ENCODE data around the gene TP63.

The TP63 gene

DNA sequence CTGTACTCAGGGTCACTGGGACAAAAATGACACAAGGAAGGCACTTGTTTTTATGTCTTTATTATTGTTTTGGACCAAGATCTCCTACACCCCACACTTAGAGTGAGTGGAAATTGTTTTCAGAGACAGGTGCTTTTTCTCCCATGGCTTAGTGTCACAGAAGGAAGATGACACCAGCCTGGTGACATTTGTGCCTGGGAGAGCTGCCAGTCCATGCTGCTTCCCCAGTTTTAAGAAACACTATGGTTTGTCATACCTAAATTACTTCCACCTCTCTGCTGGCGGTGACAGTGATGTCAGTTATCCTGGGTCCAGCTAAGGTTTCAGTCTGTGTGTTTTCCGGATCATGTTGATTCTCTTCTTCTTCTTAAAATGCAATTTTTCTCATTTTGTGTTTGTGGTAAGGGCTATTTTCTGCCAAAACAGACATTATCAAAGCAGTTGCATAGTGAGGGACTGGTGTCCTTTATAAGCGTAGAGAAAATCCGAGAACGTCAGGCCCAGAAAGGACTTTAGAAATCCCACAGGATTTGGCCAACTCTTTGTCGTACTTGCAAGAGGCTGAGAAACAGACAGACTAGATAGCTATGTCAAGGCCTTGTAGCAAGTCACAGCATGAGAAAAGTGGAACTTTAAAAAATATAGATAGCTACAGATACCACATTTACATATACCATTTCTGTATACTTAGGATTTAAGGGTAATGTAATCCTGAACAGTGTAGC lies 149.5 kb downstream of the TP63 start:
- no peak for DNase-seq (ENCODE audit: low spot score)

DNA sequence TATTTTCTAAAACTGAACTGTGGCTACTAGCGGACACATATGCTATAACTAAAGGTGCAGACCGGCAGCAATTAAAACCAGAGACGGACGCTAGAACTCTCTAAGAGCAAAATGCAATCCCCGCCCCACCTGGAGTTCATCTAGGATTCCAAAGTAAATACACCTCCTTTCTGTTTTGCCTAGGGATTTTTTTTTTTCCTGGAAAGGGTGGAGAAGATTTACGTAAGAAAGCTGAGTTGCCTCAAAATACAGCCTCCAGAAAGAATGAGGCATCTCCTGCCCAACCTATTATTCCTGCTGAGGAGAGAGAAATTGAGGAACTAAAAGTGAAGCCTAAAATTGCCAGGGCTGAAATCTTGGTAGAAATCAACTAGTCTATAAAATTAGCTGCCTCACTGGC lies 150.2 kb downstream of the TP63 start:
- no peak for DNase-seq (ENCODE audit: low spot score)

DNA sequence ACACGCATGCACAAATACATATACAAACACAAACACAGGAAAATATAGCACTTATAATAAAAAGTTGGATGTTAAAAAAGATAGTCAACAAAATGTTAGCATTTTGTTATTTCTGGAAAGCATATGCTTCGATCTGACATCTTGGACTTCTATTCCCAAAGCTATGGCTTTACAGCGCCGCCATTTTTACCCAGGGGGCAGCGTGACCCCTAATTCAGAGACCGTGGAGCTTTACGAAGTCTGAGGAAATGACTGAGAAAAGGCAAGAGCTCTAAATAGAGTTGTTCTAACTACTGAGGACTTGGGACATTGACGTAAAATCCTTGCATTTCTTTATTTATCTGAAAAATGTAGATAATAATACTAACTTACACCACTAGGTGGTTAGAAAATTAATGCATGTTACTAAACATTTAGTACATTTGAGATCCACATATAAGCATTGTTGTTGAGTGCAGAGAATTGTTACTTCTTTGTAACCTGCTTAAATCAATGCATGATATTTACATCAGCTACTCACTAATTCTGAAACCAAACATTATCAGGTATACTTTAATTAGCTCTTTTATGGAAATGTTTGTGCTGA lies 155.4 kb downstream of the TP63 start:
- DNase-seq (ENCODE audit: low spot score), result no peak

DNA sequence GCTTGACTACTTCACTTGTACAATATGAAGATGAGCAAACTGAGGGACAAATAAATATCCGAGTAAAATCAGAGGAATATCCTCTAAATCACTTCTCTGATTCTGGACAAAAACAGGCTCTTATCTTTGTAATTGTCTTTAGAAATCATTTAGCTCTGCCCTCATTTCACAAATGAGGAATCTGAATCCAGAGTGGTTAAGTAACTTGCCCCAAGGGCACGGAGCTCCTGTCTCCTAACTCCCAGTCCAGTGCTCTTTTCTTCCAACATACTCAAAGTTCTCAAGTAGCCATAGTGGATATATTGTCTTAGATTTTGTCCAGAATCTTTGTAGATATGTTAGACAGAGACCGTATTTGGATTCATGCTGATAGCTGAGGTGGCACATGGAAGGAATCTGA lies 156.0 kb downstream of the TP63 start:
- no peak for DNase-seq (ENCODE audit: low spot score)

DNA sequence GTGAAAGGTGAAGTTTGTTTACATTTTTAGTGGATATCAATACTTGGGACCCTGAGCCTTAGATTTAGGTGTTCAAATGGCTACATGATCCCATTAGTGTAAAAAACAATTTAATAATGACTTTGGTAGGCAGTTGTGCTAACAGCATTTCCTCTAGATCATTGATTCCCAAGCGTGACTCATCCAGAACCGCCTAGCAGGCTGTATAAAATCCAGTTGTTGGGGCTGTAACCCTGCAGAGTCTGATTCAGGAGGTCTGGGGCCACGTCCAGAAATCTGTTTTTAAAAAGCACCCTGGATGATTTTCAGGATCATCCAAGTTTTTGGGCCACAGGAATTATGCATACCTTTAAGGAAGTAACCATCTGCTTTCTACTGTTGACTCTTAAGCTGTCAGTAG lies 156.4 kb downstream of the TP63 start:
- peak; percentile 27 for DNase-seq (ENCODE audit: low spot score)

DNA sequence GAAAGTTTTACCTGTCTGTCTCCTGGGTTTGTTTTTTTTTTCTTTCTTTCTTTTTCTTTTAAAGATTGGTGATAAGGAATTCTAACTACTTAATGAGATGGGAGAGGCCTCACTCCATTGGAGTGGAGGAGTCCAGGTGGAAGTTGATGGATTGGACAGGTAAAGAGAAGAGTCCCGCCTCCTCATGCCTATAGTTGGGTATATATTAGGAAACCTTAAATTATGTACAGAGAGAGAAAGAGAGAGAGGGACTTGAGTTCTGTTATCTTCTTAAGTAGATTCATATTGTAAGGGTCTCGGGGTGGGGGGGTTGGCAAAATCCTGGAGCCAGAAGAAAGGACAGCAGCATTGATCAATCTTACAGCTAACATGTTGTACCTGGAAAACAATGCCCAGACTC lies 158.2 kb downstream of the TP63 start:
- DNase-seq (ENCODE audit: low spot score), result no peak

DNA sequence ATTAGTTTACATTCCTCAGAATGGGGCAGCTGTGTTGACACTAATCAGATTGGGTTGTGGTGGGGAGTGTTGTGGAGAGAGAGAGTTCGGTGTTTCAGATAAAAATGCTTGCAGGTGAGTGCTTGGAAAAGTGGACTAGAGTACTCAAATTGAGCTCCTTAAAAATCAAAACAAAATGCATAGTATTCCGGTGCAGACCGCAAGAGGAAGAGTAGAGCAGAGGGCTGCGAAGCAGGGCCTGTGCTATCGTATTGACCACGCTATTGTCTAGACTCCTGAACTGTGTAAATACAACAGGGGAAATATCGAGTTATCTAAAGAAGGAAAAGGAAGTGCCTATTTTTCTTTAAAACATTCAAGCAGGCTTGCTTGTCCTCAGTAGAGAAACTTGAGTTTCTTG lies 159.5 kb downstream of the TP63 start:
- DNase-seq (ENCODE audit: low spot score), result no peak

DNA sequence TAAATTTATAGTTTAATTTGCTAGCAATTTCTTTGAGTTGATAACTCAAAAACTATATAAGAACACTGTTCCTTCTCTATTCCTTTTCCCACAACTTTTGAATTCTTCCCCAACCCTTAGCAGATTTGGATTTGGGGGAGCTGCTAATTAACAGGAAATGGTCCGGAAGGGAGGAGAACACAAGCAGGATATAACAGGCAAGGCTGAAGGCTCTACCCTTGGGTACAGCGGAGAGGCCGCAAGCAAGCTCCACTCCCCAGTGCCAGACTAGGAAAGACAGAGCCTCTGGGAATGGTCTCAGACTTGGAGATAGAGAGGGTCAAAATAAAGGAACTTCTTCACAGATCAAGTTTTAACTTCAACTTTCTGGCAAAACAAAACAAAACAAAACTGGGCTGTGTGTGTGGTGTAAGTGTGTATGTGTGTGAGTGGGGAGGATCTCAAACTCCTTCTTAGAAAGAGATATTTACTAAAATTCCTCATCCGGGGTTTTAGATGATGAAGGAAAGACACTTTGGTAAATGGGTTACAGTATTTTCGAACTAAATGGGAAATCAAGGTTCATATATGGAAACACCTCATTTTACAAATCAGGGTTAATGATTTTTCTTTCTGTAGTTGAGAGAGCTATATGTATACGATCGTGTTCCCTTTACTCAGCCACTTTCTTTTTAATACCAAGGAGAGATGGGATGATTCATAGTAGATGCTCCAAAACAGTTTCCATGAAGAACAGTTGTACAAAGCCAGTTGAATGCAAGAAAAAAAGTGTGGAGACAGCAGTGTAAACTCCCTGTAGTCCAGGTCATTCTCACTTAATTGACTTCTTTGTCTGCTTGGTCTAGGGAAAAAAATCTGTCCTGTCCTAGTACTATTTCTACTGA lies 161.1 kb downstream of the TP63 start:
- no peak for DNase-seq (ENCODE audit: low spot score)

DNA sequence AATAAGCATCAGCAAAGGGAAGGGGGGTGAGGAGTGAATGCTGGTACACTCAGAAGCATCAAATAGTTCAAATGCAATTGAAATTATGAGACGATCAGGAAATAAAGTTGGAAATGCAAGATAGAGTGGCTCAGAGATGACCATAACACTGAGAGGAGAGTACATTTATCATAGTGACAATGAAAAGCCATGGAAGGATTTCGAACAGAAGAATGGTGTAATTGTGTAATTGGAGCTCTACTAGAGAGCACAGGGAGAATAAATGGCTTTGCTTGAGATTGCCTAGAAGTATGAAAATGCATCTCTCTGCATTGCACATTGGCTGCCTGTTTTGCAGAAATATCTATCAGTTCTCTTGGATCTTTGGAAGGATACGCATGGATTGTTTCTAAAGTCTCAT lies 163.3 kb downstream of the TP63 start:
- DNase-seq (ENCODE audit: low spot score), result no peak

DNA sequence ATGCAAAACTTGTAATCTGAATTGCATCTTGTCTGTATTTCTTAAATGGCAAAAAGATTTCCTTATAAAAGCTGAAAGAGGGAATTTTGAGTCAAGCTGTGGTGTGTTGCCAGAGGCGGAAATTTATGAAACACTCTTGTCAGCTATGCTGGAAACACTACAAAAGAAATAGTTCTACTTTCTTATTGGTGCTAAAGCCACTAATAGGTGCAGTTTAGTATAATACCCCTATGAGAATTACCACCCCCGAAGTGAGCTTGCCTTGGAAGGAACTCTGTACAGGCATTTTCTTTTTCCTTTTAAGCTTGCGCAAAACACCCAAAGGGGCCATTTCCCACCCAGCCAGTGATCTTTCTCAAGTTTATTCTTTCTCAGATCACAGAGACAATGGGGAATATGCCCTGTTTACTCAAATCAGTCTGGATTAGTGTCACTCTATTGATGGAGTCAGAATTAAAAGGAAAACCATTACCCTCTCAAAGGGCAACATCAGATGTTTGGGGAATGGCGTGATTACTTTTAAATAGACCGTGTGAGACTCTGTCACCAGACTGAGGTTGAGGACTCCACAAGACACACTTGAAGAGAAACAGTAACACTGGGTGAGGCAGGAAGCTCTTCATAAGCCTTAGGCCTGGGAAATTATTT lies 166.0 kb downstream of the TP63 start:
- DNase-seq (ENCODE audit: low spot score), result no peak

DNA sequence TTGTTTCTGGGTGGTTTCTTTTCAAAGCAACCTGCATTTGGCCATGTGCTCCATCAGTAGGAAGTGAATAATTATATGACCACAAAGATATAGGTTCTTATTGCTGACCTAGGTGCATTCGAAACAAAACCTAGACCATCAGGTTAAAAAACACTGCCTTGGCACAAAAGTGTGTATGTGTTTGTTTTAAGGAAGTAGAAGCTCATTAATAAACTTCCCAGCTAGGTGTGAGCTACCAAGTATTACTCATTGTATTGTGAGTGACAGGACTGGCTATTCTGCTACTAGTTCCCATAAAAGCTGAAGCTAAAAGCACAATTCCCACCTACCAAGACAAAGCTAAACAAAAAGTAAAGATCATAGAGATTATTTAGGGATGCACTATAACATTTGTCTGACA lies 168.2 kb downstream of the TP63 start:
- DNase-seq (ENCODE audit: low spot score), result no peak

DNA sequence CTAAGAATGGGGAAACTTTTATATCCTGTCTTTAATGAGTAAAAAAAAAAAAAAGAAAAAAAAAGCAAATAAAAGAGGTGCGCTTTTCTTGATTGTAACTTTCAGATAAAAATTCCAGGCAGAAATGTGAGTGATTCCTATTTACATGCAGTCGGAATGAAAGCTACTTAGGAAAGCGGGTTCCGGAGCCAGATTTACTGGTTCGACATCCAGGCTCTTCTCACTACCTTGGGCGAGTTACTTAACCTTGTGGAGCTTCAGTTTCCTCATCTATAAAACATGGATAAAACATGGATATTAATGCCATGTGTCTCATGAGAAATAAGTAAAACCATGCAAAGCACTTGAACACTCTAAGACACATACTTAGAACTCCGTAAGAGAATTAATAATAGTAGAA lies 169.2 kb downstream of the TP63 start:
- DNase-seq (ENCODE audit: low spot score), result no peak

DNA sequence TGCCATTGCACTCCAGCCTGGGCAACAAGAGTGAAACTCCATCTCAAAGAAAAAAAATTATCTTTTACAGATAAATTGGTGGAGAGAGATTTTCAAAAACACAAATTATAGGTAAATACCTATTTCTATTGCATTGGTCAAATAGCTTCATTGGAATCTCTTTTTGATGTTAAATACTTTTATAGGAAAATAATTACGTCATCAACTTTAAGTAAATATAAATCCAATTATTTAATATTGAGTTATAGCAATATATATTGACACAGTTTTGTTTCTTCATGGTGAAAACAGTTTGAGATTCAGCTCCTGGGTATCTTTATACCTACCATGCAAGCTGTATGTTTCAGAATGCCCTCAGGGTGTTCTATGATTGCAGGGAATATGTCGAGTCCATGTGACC lies 172.1 kb downstream of the TP63 start:
- no peak for DNase-seq (ENCODE audit: low spot score)

DNA sequence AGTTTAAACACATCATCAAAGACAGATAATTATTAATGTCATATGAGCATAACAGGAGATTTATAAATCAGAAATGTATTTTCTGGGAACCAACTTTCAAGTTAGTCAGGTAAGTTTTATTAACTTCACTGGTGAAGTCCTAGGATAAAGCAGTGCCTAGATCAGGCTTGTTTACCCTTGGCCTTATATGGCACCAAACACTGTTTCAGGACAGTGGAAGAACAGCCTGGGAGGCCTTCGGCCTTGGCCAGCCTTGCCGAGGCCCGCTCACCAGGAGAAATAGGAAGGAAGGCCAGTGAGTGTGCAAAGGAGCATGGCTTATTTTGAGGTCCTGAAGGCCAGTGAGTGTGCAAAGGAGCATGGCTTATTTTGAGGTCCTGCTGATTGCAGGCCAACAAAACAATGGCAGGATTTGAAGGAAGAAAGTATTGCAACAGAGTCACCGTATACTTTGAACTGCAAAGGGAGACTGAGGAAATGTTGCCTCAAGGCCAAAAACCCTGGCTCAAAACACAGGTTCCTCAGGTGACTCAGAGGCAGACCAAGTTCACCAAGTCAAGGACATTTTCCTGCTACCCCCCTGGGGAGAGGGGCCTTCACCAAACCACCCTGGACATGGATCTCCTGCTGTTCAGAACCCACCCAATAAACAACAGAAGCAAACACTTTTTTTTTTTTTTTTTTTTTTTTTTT lies 174.3 kb downstream of the TP63 start:
- DNase-seq (ENCODE audit: low spot score), result no peak

DNA sequence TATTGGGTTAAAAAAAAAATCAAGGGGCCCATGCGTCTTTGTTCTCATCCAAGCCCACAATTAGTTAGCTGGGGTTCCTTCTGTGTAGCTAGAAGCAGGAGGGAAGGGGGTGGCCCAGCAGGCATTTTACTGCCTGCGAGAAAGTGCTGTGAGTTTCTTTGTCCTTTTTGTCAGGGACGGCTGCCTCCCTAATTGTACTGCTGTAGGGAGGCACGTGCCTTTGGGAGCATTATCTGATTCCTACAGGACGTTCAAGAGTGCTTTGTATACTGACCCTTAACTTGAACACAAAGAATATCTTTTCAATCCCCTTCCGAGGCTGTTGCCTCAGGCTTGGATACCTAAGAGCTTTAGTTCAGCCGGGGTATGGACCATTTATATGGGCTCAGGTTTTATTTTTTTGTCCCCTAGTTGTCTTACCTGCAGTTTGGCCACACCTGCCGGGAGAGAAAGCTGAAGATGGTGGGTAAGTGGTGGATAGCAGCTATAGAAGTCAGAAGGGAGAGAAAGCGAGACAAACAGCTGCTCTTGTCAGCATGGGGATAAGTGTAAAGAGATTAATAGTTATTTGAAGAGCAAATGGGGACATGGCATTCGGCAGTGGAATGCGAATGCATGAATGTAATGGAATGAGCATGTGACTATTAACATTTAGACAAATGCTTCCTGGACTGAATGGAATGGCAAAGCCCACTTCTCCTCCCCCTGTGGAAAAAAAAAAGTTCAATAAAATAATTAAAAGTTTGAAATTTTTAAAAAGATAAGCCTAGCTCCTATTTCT lies 175.2 kb downstream of the TP63 start:
- no peak for DNase-seq (ENCODE audit: low spot score)

DNA sequence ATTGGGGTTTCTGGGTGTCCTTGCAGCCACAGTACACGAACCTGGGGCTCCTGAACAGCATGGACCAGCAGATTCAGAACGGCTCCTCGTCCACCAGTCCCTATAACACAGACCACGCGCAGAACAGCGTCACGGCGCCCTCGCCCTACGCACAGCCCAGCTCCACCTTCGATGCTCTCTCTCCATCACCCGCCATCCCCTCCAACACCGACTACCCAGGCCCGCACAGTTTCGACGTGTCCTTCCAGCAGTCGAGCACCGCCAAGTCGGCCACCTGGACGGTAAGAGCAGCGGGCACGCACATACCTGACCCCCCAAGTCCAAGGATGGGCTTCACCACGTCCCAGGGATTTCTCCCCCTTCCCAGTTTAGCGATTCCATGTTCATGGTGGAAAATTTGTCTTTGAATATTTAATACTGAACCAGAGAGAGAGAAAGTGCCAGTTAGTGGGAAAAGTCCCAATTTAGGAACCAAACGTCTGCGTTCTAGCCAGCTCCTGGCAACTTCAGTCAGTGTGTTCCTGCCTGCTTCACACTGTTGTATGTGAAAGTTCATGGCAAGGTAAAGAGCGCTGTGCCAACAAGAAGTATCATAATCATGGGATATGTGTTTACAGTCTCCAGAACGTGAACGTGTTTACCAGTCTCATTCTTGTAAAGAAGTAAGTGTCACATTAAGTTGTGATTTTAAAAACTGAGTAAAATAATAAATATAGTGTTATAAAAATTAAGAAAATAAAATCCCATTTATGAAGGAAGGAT lies 177.2 kb downstream of the TP63 start:
- no peak for DNase-seq (ENCODE audit: low spot score)

DNA sequence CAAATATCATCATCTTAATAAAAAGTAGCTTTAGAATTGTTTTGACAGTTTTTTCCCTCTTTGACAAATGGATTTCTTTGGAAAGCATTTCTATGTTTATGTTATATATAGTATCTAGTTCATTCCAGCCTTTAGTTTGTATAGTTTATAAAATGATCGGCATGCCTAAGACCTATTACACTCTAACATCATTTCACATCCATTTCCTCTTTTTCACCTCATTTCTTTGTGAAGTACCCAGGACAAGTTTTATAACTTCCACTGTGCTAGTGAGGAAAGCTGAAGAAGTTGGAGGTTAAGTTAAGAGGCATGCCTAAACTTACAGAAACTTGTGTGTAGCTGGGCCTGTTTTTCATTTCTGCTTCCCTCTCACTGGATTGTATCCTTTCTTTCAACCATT lies 178.4 kb downstream of the TP63 start:
- DNase-seq (ENCODE audit: low spot score), result no peak

DNA sequence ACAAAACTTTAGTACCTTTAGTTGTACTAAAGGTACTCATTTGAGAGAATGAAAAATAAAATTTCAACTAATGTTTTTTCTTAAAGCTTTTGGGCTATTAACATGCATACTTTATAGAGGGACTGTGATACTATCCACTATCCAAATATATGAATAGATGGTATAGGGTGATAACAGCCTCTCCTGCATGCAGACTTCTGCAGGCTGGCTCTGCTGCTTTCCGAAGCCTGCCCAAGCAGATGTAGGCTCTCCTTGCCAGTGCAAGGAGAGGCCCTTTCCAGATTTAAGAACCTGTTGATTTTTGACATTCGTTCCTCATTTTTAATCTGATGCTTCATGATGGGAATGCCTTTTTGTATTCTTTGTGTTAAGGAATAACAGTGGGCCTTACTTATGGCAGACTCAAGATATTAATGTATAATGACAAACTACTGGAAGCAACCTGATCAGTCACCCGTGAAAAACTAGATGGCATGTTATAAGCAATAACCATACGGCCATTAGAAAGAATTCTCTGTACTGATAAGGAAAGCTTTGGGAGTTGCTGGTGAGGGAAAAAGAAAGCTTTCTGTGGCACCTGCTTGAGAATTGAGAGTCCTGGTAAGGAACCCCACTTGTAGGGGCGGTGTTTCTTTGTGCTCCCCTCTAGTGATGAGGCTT lies 181.7 kb downstream of the TP63 start:
- no peak for DNase-seq (ENCODE audit: low spot score)

DNA sequence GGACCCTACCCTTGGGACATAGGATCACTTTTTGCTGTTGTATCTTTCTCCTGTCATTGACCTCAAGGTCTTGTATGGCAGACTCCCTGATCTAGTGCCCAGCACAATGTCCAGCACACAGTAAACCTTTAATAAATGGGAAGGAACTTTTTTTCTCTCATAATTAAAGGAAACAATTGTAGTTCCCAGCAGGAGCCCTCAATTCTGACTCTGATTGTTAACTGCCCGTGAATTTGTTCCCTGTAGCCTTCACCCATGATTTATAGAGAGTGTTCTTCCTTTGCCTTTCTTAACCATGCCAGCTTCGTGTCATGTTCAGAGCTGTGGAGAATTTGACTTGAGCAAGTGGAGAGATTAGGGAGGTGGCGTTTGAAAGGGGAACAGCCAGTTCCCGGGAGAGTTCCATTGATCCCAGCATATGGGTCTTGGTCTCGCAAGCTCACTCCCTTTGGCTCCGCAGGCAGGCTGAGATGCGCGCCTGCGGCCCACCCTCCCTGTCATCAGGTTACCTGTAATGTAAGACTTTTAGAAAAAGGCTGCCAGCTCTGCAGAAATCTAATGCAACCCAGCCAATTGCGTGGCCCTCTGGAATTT lies 182.6 kb downstream of the TP63 start:
- no peak for DNase-seq (ENCODE audit: low spot score)

DNA sequence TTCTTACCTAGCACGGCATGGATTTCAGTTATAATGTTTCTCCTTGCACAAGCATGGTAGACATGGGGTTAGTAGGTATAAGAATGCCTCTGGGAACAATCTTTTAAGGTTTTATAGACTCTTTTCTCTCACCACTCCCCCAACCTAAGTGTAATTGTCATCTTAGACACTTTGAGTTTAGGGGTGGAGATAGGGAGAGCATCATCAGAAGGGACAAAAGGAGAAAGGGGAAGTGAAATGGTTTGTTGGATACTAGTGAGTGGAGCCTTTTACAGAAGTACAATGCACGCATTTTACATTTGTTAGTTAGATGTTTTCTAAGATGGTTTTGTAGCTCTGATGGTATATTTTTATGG lies 189.2 kb downstream of the TP63 start:
- no peak for DNase-seq (ENCODE audit: low spot score)
